ENCODE results near the gene FADS3.

DNA sequence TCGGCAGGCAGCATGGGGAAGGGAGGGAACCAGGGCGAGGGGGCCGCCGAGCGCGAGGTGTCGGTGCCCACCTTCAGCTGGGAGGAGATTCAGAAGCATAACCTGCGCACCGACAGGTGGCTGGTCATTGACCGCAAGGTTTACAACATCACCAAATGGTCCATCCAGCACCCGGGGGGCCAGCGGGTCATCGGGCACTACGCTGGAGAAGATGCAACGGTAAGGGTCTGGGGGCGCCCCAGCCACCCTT lies 63.0 kb downstream of the FADS3 start:
- TF ChIP-seq, protein P1, sequence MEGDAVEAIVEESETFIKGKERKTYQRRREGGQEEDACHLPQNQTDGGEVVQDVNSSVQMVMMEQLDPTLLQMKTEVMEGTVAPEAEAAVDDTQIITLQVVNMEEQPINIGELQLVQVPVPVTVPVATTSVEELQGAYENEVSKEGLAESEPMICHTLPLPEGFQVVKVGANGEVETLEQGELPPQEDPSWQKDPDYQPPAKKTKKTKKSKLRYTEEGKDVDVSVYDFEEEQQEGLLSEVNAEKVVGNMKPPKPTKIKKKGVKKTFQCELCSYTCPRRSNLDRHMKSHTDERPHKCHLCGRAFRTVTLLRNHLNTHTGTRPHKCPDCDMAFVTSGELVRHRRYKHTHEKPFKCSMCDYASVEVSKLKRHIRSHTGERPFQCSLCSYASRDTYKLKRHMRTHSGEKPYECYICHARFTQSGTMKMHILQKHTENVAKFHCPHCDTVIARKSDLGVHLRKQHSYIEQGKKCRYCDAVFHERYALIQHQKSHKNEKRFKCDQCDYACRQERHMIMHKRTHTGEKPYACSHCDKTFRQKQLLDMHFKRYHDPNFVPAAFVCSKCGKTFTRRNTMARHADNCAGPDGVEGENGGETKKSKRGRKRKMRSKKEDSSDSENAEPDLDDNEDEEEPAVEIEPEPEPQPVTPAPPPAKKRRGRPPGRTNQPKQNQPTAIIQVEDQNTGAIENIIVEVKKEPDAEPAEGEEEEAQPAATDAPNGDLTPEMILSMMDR (IDR thresholded peaks at IDR 0.05 in 2 of 3, conservative IDR thresholded peaks at IDR 0.05 in 1 of 3; ENCODE audit: borderline replicate concordance in 1 of 3, insufficient read depth in 1 of 3, low read depth in 2 of 3, low read length in 2 of 3), result no peak
- TF ChIP-seq POLR2A (IDR thresholded peaks at IDR 0.05; ENCODE audit: borderline replicate concordance, extremely low read depth, insufficient read depth, insufficient read length) (no peak), ZFX (IDR thresholded peaks at IDR 0.05) (no peak), POLR2AphosphoS5 (IDR thresholded peaks at IDR 0.05; ENCODE audit: low read depth, low read length) (no peak), RAD21 (IDR thresholded peaks at IDR 0.05; ENCODE audit: low read depth) (no peak), SP1 (IDR thresholded peaks at IDR 0.05; ENCODE audit: low read depth) (no peak)
- TF ChIP-seq, protein P2, sequence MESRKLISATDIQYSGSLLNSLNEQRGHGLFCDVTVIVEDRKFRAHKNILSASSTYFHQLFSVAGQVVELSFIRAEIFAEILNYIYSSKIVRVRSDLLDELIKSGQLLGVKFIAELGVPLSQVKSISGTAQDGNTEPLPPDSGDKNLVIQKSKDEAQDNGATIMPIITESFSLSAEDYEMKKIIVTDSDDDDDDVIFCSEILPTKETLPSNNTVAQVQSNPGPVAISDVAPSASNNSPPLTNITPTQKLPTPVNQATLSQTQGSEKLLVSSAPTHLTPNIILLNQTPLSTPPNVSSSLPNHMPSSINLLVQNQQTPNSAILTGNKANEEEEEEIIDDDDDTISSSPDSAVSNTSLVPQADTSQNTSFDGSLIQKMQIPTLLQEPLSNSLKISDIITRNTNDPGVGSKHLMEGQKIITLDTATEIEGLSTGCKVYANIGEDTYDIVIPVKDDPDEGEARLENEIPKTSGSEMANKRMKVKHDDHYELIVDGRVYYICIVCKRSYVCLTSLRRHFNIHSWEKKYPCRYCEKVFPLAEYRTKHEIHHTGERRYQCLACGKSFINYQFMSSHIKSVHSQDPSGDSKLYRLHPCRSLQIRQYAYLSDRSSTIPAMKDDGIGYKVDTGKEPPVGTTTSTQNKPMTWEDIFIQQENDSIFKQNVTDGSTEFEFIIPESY (IDR thresholded peaks at IDR 0.05; ENCODE audit: extremely low read depth, insufficient replicate concordance, low read length), result no peak

All from HCT116 (cell line).